Neural crest cell (in vitro differentiated cells): ENCODE results near the gene RORB. TPM values are rescaled to one million over a fixed set of nuclear protein-coding genes. Genes with fewer than 3 reads are reported as not detected.
A peak's percentile ranks its signal among the peaks of the same experiment; 100 is the strongest.

Source experiments
- DNase-seq: peaks from one replicate; pipeline ENCODE4 v3.0.0; 2021; ENCODE audit warnings: low read depth, mixed read lengths, low spot score
- H3K27ac Mint-ChIP-seq: one replicate; pipeline ENCODE4 v1.8.0; 2021; ENCODE audit warnings: mild to moderate bottlenecking, mixed read lengths; ENCODE audit not compliant: unreplicated experiment
- H3K27me3 Mint-ChIP-seq: 2 replicates; pipeline ENCODE4 v1.8.0; 2021; ENCODE audit warnings: low read depth, mild to moderate bottlenecking, mixed read lengths
- H3K36me3 Mint-ChIP-seq: 2 replicates; pipeline ENCODE4 v1.8.0; 2021; ENCODE audit warnings: low read depth, mild to moderate bottlenecking, mixed read lengths
- H3K4me1 Mint-ChIP-seq: 2 replicates; pipeline ENCODE4 v1.8.0; 2021; ENCODE audit warnings: mixed read lengths
- H3K4me3 Mint-ChIP-seq: one replicate; pipeline ENCODE4 v1.8.0; 2021; ENCODE audit warnings: mild to moderate bottlenecking, mixed read lengths
- H3K9me3 Mint-ChIP-seq: 2 replicates; pipeline ENCODE4 v1.8.0; 2021; ENCODE audit warnings: mixed read lengths
- total RNA-seq: library from RNA; stranded (reverse); gene quantifications from 2 replicates; pipeline ENCODE4 v1.2.1, GENCODE V29; 2021
- TF ChIP-seq, protein P1 (sequence below): fragments of 200-600 bp; sonication (generic); conservative IDR thresholded peaks from 2 replicates; pipeline ENCODE4 v1.5.0; 2021; ENCODE audit warnings: antibody characterized with exemption, mild to moderate bottlenecking

RORB gene
- total RNA-seq, 1 donor from 2014 or later = 0.35 TPM

DNA sequence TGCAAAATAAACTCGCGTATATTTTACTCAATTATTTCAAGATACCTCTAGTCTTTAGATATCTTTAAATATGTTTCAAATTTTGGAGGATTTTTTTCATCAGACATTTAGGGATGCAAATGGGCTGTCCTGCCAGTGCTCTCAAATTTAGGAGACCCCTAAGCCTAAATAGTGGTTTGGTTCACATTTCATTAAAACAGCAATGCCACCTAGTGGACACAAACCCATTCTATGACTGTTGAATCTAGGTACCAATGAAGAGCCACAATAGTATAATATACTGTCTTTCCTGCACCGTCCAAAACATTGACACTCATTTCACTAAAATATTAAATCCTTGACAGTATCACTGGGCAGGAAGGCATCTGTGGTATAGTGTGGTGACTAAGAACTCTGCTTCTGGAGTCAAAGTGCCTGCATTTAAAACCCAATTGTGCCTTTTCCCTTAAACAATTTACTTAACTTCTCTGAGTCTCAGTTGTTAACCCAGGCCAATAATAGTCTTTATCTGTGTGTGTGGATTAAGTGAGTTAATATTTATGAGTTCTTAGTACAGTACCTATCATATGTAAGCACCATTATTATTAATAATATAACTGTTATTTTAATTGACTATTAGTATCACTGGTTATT is 148.0 kb downstream of the RORB start:
- Mint-ChIP-seq H3K9me3 (no peaks in the 10 kb centered on the region), H3K36me3 (no peaks in the 10 kb centered on the region), H3K27me3 (no peaks in the 10 kb centered on the region), H3K4me1 (no peaks in the 10 kb centered on the region), H3K4me3 (no peak overlapping the region), H3K27ac (no peak overlapping the region)
- peak; percentile 17 for DNase-seq
- TF ChIP-seq, protein P1, sequence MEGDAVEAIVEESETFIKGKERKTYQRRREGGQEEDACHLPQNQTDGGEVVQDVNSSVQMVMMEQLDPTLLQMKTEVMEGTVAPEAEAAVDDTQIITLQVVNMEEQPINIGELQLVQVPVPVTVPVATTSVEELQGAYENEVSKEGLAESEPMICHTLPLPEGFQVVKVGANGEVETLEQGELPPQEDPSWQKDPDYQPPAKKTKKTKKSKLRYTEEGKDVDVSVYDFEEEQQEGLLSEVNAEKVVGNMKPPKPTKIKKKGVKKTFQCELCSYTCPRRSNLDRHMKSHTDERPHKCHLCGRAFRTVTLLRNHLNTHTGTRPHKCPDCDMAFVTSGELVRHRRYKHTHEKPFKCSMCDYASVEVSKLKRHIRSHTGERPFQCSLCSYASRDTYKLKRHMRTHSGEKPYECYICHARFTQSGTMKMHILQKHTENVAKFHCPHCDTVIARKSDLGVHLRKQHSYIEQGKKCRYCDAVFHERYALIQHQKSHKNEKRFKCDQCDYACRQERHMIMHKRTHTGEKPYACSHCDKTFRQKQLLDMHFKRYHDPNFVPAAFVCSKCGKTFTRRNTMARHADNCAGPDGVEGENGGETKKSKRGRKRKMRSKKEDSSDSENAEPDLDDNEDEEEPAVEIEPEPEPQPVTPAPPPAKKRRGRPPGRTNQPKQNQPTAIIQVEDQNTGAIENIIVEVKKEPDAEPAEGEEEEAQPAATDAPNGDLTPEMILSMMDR = peak; percentile 76

DNA sequence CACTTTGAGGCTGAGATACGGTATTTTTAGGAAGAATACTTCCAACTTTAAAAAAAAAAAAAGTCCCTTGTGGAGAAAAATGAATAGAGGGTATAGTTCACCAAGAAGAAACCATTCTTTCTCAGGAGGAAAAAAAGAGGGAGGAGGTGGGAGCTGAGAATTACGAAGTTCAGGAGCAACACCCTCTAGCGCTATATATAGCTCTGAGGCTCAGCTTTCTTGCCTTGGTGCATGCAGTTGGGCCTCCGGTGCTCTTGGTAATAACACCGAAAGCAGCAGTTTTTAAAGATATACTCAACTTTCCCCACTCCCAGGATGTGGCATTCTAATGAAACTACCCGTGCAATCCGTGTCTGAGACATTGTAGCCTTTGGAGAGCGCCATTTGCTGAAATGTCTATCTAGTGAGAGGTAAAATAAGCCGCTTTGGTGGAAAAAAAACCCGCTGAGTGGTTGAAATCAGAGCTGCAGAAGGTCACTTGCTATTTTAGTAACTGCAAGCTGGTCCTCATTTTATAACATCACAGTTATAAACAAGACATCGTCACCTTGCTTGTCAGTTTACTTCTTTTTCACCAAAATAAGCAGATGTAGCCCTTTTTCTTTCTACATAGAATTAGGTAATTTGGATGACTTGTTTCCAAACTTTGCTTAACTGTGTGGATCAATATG is 156.4 kb downstream of the RORB start:
- Mint-ChIP-seq H3K9me3 (no peaks in the 10 kb centered on the region), H3K36me3 (no peaks in the 10 kb centered on the region), H3K4me1 (peaks cover 7% of the 10 kb centered on the region)

DNA sequence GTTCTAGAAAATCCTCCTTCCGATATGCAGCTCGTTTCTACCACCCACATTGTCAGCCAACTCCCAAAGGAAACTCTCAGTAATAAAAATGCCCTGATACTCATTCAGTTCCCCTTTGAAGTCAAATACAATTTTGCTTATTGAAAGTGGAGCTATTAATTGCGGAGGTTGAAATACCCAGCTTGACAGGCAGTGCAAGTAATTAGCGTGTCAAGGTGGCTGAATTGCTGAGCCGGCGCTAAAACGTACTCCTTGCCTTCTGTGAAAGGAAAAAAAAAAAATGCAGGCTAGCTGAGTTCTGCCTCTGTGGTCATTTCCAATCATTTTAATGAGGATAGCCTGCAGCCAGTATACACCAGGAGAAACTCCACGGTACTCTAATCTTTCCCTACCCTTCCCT is 165.5 kb downstream of the RORB start:
- TF ChIP-seq, protein P1 = no peak

More for the DNA sequence above, 156.4 kb downstream of the RORB start:
- TF ChIP-seq, protein P1 = no peak
- no peak for DNase-seq
- Mint-ChIP-seq H3K4me3 (no peak overlapping the region), H3K27me3 (no peaks in the 10 kb centered on the region), H3K27ac (no peak overlapping the region)

DNA sequence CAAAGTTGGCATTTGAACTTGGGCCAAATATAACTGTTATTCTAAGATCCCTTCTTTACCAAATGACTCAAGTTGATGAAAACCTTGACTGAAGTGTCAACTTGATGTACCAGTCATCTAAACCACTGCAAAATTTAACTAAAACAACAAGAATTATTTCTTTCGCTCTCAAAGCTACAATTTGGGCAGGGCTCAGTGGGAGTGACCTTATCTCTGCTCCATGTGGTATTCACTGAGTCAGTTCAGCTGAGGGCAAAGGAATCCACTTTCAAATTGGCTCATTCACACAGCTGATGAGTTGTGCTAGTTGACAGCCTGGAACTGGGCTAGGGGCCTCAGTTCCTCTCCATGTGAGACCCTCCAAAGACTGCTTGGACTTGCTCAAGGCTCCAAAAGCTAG is 166.3 kb downstream of the RORB start:
- no peak overlapping the region for H3K27ac Mint-ChIP-seq
- DNase-seq = no peak
- H3K9me3 Mint-ChIP-seq = peaks cover 2% of the 10 kb centered on the region
- TF ChIP-seq, protein P1 = no peak
- no peaks in the 10 kb centered on the region for H3K36me3 Mint-ChIP-seq
- H3K4me3 Mint-ChIP-seq = no peak overlapping the region
- no peaks in the 10 kb centered on the region for H3K27me3 Mint-ChIP-seq
- no peaks in the 10 kb centered on the region for H3K4me1 Mint-ChIP-seq

More for the DNA sequence above, 165.5 kb downstream of the RORB start:
- no peaks in the 10 kb centered on the region for H3K27me3 Mint-ChIP-seq
- peaks cover 1% of the 10 kb centered on the region for H3K9me3 Mint-ChIP-seq
- no peak overlapping the region for H3K4me3 Mint-ChIP-seq
- no peak overlapping the region for H3K27ac Mint-ChIP-seq
- DNase-seq = no peak
- no peaks in the 10 kb centered on the region for H3K36me3 Mint-ChIP-seq
- no peaks in the 10 kb centered on the region for H3K4me1 Mint-ChIP-seq

DNA sequence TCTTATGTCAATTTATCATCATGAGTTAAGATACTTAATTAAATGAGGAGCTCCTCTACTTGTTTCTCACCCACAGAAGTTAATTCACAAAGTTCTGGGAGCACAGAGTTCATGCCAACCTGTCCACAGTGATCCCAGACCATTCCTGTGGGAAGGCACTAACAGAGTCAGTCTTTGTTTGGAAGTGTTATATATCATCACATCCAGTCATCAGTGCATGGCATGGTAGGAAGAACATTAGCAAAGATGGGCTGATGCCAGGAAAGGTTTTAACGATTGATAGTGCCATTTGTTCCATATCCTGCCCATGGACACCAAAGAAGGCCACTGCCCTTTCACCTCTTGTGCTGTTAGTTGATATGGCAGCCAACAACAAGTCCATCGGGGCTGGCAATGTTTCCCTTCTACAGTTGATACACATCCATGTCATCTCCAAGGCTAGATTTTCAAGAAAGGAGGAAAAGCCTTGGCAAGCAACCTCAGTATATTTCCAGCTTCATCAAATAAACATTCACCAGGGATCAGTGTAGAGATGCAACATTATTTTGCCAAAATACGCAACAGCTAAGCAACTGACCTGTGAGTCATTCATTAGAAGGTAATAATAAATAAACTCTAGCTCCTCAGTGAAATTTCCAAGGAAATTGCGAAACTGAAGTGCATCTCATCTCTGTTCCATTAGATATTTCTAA is 169.6 kb downstream of the RORB start:
- H3K4me1 Mint-ChIP-seq = peaks cover 4% of the 10 kb centered on the region
- H3K36me3 Mint-ChIP-seq = no peaks in the 10 kb centered on the region
- no peaks in the 10 kb centered on the region for H3K27me3 Mint-ChIP-seq
- no peak for DNase-seq
- H3K9me3 Mint-ChIP-seq = peaks cover 2% of the 10 kb centered on the region
- no peak overlapping the region for H3K27ac Mint-ChIP-seq
- TF ChIP-seq, protein P1 = no peak
- no peak overlapping the region for H3K4me3 Mint-ChIP-seq
